OCI-LY1 (cell line): Measurements from ENCODE around the gene NTSR1.

Source experiments
- H2AFZ ChIP-seq: fragments of 200-600 bp; sonication (generic), shearing (Covaris generic); 2 replicates; pipeline ENCODE4 v1.6.0; 2014; ENCODE audit warnings: antibody characterized with exemption, mild to moderate bottlenecking, low read length
- H3F3A ChIP-seq: fragments of 200-600 bp; sonication (generic), shearing (Covaris generic); 2 replicates; pipeline ENCODE4 v1.6.0; 2014; ENCODE audit warnings: mild to moderate bottlenecking, antibody characterized with exemption, low read length, moderate library complexity; ENCODE audit not compliant: insufficient read depth
- H3K27ac ChIP-seq: fragments of 200-600 bp; sonication (generic); 2 replicates; pipeline ENCODE4 v1.5.1; 2014; ENCODE audit warnings: low read length, mixed run types, mild to moderate bottlenecking, low read depth; ENCODE audit not compliant: poor library complexity, severe bottlenecking
- H3K27me3 ChIP-seq: fragments of 200-600 bp; sonication (generic); 2 replicates; pipeline ENCODE4 v1.6.0; 2014; ENCODE audit warnings: antibody characterized with exemption, mild to moderate bottlenecking, low read length, moderate library complexity; ENCODE audit not compliant: insufficient read depth
- H3K36me3 ChIP-seq: fragments of 200-600 bp; sonication (generic); 2 replicates; pipeline ENCODE4 v1.6.1; 2014; ENCODE audit warnings: mild to moderate bottlenecking, antibody characterized with exemption, low read length, moderate library complexity, mixed read lengths; ENCODE audit not compliant: insufficient read depth
- H3K4me1 ChIP-seq: fragments of 200-600 bp; sonication (generic); 2 replicates; pipeline ENCODE4 v1.5.1; 2014; ENCODE audit warnings: mild to moderate bottlenecking, low read length, moderate library complexity; ENCODE audit not compliant: insufficient read depth, severe bottlenecking
- H3K4me2 ChIP-seq: fragments of 200-600 bp; sonication (generic), shearing (Covaris generic); 2 replicates; pipeline ENCODE4 v1.6.1; 2014; ENCODE audit warnings: low read length
- H3K4me3 ChIP-seq: fragments of 200-600 bp; sonication (generic); 2 replicates; pipeline ENCODE4 v1.5.1; 2014; ENCODE audit warnings: low read length, low read depth, mild to moderate bottlenecking, mixed read lengths; ENCODE audit not compliant: poor library complexity, severe bottlenecking
- H3K79me2 ChIP-seq: fragments of 200-600 bp; shearing (Covaris generic); 2 replicates; pipeline ENCODE4 v1.6.1; 2016; ENCODE audit warnings: mixed run types, low read length, mixed read lengths; ENCODE audit not compliant: insufficient read depth
- H3K9ac ChIP-seq: fragments of 200-600 bp; sonication (generic), shearing (Covaris generic); 2 replicates; pipeline ENCODE4 v1.6.1; 2014; ENCODE audit warnings: mild to moderate bottlenecking, low read length, mixed read lengths
- H3K9me2 ChIP-seq: fragments of 200-600 bp; sonication (generic), shearing (Covaris generic); 2 replicates; pipeline ENCODE4 v1.6.1; 2014; ENCODE audit warnings: low read depth, mild to moderate bottlenecking, low read length, mixed read lengths
- H3K9me3 ChIP-seq: fragments of 200-600 bp; shearing (Covaris generic); 2 replicates; pipeline ENCODE4 v1.6.1; 2014; ENCODE audit warnings: low read length, mixed read lengths
- H4K20me1 ChIP-seq: fragments of 200-600 bp; sonication (generic), shearing (Covaris generic); 2 replicates; pipeline ENCODE4 v1.6.0; 2016; ENCODE audit warnings: mild to moderate bottlenecking, low read length; ENCODE audit not compliant: insufficient read depth
- CTCF ChIP-seq: fragments of 200-600 bp; sonication (generic), shearing (Covaris generic); IDR thresholded peaks from 2 replicates; pipeline ENCODE4 v1.5.1; 2017; ENCODE audit warnings: mild to moderate bottlenecking, antibody characterized with exemption, low read length, moderate library complexity, mixed read lengths
- EZH2 ChIP-seq: fragments of 200-600 bp; sonication (generic), shearing (Covaris generic); IDR thresholded peaks from 2 replicates; pipeline ENCODE4 v1.8.0; 2017; ENCODE audit warnings: borderline replicate concordance, mixed run types, mild to moderate bottlenecking, antibody characterized with exemption, low read length, moderate library complexity, mixed read lengths

NTSR1 gene

DNA sequence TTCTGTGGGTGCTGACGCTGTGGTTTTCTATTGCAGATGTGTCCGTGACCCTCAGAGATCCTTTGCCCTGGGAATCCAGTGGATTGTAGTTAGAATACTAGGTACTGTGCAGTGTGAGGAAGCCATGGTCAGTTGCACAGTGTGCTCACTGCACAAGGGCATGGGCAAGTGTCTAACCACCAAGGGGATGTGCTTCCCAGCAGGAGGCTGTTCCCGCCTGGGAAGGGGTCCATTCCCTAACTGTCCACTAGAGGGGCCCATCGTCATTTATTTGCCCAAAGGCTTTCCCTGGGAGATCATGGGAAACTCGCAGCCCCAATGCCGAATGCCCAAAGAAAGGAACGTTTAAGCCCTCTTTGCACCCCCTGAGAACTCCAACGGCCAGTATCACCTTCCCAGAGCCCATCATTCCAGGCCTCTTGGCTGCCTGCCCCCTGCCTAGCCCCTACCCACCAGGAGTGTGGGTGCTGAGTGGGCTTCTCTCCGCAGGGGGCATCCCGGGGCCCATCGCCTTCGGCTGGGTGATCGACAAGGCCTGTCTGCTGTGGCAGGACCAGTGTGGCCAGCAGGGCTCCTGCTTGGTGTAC, 40.1 kb upstream of the NTSR1 start:
- no peak overlapping the region for H3K4me3 ChIP-seq
- 0 out of 2 replicates have a peak, but pooled peaks cover 7% of the 10 kb centered on the region for H3K27me3 ChIP-seq
- no peak overlapping the region for H3K9ac ChIP-seq
- H3K9me3 ChIP-seq: no peaks in the 10 kb centered on the region
- no peaks in the 10 kb centered on the region for H4K20me1 ChIP-seq
- H3K4me1 ChIP-seq: no peaks in the 10 kb centered on the region
- H3K9me2 ChIP-seq: no peaks in the 10 kb centered on the region
- TF ChIP-seq CTCF (peak; percentile 67), EZH2 (no peak)
- no peaks in the 10 kb centered on the region for H3K36me3 ChIP-seq
- H3K79me2 ChIP-seq: no peaks in the 10 kb centered on the region
- no peak overlapping the region for H3K4me2 ChIP-seq
- H3K27ac ChIP-seq: no peak overlapping the region
- no peak overlapping the region for H2AFZ ChIP-seq
- H3F3A ChIP-seq: no peaks in the 10 kb centered on the region

DNA sequence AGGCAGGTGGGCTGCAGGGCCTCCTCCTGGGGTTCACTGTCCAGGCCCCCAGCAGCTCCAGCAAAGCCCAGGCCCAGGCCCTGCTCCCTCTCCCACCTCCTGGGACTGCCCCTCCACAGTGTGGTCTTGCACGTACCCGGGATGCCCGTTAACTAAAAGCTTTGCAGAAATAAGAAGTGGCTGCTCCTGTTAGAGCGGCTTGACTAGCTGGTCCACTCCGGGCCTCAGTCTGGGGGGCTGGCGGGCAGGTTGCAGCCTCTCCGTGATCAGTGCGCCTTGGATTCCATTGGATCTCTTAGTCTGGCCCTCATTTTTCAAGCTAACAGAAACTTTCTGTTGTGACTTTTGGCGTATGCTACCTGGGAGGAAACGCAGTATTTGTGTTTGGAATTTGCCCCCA, 39.4 kb upstream of the NTSR1 start:
- H3K9ac ChIP-seq: no peak overlapping the region
- H3K36me3 ChIP-seq: no peaks in the 10 kb centered on the region
- no peak overlapping the region for H3K4me2 ChIP-seq
- no peaks in the 10 kb centered on the region for H4K20me1 ChIP-seq
- H3K4me1 ChIP-seq: no peaks in the 10 kb centered on the region
- TF ChIP-seq EZH2: no peak
- no peak for TF ChIP-seq CTCF
- no peaks in the 10 kb centered on the region for H3K9me3 ChIP-seq
- no peaks in the 10 kb centered on the region for H3K9me2 ChIP-seq
- H3F3A ChIP-seq: no peaks in the 10 kb centered on the region
- no peak overlapping the region for H3K4me3 ChIP-seq
- H2AFZ ChIP-seq: no peak overlapping the region
- 0 out of 2 replicates have a peak, but pooled peaks cover 7% of the 10 kb centered on the region for H3K27me3 ChIP-seq
- H3K27ac ChIP-seq: no peak overlapping the region
- H3K79me2 ChIP-seq: no peaks in the 10 kb centered on the region

- H4K20me1 ChIP-seq: no peaks in the 10 kb centered on the region
- no peaks in the 10 kb centered on the region for H3K36me3 ChIP-seq
- H3K27ac ChIP-seq: no peak overlapping the region
These were observed 38.5 kb upstream of the NTSR1 start for GRCh38 chr20:62670156-62670555.

More at GRCh38 chr20:62670156-62670555, 38.5 kb upstream of the NTSR1 start:
- no peak for TF ChIP-seq EZH2
- TF ChIP-seq CTCF: no peak
- no peaks in the 10 kb centered on the region for H3K9me2 ChIP-seq
- no peaks in the 10 kb centered on the region for H3K79me2 ChIP-seq
- H3K4me2 ChIP-seq: no peak overlapping the region
- no peak overlapping the region for H3K9ac ChIP-seq
- H2AFZ ChIP-seq: no peak overlapping the region
- no peaks in the 10 kb centered on the region for H3K9me3 ChIP-seq
- 0 out of 2 replicates have a peak, but pooled peaks cover 7% of the 10 kb centered on the region for H3K27me3 ChIP-seq
- no peak overlapping the region for H3K4me3 ChIP-seq
- H3F3A ChIP-seq: no peaks in the 10 kb centered on the region
- H3K4me1 ChIP-seq: no peaks in the 10 kb centered on the region
